ENCODE data around the gene PTPRH. TPM values are rescaled to one million over a fixed set of nuclear protein-coding genes. Genes with fewer than 3 reads are reported as not detected.

Gene PTPRH
- polyA plus RNA-seq, 1 of the 3 experiments (the other 2 are of a cell fraction) = 1.1 TPM

DNA sequence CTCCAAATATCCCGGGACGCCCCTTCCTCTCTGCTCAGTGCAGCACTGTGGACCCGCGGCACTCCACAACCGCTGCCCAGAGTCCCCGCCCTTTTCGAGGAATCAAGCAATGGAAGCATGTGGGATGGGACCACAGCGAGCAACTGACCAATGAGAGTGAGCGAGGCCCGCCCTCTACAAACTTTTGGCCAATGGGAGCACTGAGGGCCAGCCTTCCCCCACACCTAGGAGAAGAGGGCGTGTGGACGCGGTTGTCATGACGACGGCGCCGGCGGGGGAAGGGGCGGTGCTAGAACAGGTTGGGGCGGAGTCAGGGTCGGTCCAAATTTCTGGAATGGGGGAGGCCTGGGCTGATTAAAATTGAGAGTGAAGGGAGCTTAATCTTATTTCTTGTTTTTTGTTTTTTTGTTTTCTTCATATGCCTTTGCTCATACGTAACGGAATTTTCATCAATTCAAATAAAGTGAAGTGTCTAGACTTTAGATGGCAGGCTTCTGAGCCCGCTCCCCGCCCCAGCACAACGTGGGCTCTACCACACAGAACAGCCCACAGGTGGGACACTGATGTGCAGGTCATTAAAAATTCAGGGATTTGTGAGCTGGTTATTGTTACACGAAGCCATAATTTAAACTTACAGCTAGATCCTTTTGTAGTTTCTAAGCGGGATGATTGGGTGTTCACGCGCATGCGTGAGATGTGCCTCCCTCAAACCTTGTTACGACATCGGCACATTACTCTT, 42.6 kb downstream of the PTPRH start, which contains the start of gene DNAAF3:
DNAAF3 (minus strand) TSS at position 84 of the 739 bp plus-strand sequence. CDS start 200 bp downstream, outside the sequence.
- peaks cover 0 to 6% of the 10 kb centered on the region in 2 experiments; a peak in 1 of 4 replicates for H3K4me1 ChIP-seq (ENCODE audit: control insufficient read depth in 1 of 2, insufficient read depth in 2 of 2, low read depth in 1 of 2, low read length in 1 of 2)
- under 1% methylated on average over 29 of the region's 33 CpGs for WGBS (ENCODE audit: low lambda C conversion rate)
- no peaks in the 10 kb centered on the region for H4K20me1 ChIP-seq (ENCODE audit: insufficient read depth)
- no peaks in the 10 kb centered on the region for H3K9me3 ChIP-seq
- H3K27ac ChIP-seq (ENCODE audit: low read depth in 2 of 2, low read length in 1 of 2) = peak within 1 kb of the TSS in 1 of 2 experiments; percentile 60; a peak in 1 of 4 replicates
- no peaks in the 10 kb centered on the region for H3K79me2 ChIP-seq (ENCODE audit: insufficient read depth)
- no peaks in the 10 kb centered on the region for H3K36me3 ChIP-seq (replicated peaks in 1 of 2; ENCODE audit: control insufficient read depth in 1 of 2, insufficient read depth in 2 of 2, low read length in 1 of 2)
- H3K4me2 ChIP-seq = peak within 1 kb of the TSS; percentile 94
- POLR2A ChIA-PET = interaction anchor here (0.6 to 1.0 kb wide), 2 partner anchors 93 to 114 kb away, joined by 3 read pairs; partner anchors contain the start of gene HSPBP1
- peak within 1 kb of the TSS; percentile 55 to 86 for H3K4me3 ChIP-seq (ENCODE audit: low read depth in 2 of 2, low read length in 1 of 2)
- DNase-seq = peak; percentile 99
- no peaks in the 10 kb centered on the region for H3K9me2 ChIP-seq
- H3F3A ChIP-seq (replicated peaks; ENCODE audit: insufficient read depth) = no peaks in the 10 kb centered on the region
- H2AFZ ChIP-seq (ENCODE audit: low read depth) = peak within 1 kb of the TSS; percentile 99
- CTCF ChIA-PET = interaction anchor here (0.5 to 6.3 kb wide), 21 partner anchors 8 to 301 kb away, joined by 3 to 37 read pairs (median 5); partner anchors contain the start of genes PPP6R1, SYT5, TMEM238 and TNNI3
- H3K27me3 ChIP-seq (ENCODE audit: insufficient read depth) = peaks cover 47% of the 10 kb centered on the region
- H3K9ac ChIP-seq = no peak within 1 kb of the TSS
- peak; percentile 86 for TF ChIP-seq MXI1 (IDR thresholded peaks at IDR 0.05; ENCODE audit: low read depth, low read length)
- peak; percentile 68; the same call in 1 of the 2 replicates for TF ChIP-seq RFX5 (IDR thresholded peaks at IDR 0.05; ENCODE audit: low read length)
- TF ChIP-seq, protein P1, sequence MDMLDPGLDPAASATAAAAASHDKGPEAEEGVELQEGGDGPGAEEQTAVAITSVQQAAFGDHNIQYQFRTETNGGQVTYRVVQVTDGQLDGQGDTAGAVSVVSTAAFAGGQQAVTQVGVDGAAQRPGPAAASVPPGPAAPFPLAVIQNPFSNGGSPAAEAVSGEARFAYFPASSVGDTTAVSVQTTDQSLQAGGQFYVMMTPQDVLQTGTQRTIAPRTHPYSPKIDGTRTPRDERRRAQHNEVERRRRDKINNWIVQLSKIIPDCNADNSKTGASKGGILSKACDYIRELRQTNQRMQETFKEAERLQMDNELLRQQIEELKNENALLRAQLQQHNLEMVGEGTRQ (IDR thresholded peaks at IDR 0.05; ENCODE audit: borderline replicate concordance, low read depth, low read length) = no peak
- no peak for TF ChIP-seq FOSL2 (IDR thresholded peaks at IDR 0.05; ENCODE audit: borderline replicate concordance, low read depth)
- TF ChIP-seq SIN3A (IDR thresholded peaks at IDR 0.05; ENCODE audit: borderline replicate concordance, low read depth, low read length) = peak; percentile 35; the same call in 1 of the 2 replicates
- TF ChIP-seq MAX (IDR thresholded peaks at IDR 0.05; ENCODE audit: low read depth) = peak; percentile 20
- no peak for TF ChIP-seq POLR2AphosphoS5 (IDR thresholded peaks at IDR 0.05; ENCODE audit: low read depth, low read length)
- TF ChIP-seq, protein P2, sequence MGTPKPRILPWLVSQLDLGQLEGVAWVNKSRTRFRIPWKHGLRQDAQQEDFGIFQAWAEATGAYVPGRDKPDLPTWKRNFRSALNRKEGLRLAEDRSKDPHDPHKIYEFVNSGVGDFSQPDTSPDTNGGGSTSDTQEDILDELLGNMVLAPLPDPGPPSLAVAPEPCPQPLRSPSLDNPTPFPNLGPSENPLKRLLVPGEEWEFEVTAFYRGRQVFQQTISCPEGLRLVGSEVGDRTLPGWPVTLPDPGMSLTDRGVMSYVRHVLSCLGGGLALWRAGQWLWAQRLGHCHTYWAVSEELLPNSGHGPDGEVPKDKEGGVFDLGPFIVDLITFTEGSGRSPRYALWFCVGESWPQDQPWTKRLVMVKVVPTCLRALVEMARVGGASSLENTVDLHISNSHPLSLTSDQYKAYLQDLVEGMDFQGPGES (IDR thresholded peaks at IDR 0.05; ENCODE audit: low read depth, low read length) = peak; percentile 74
- TF ChIP-seq CHD2 (IDR thresholded peaks at IDR 0.05; ENCODE audit: low read length, partially characterized antibody) = peak; percentile 92
- peak; percentile 17; the same call in 1 of the 2 replicates for TF ChIP-seq JUND (IDR thresholded peaks at IDR 0.05)
- TF ChIP-seq NRF1 (IDR thresholded peaks at IDR 0.05; ENCODE audit: low read depth, low read length) = peak; percentile 80
- TF ChIP-seq TEAD4 (IDR thresholded peaks at IDR 0.05; ENCODE audit: borderline replicate concordance, insufficient read depth) = no peak
- TF ChIP-seq RCOR1 (IDR thresholded peaks at IDR 0.05; ENCODE audit: low read length) = peak; percentile 83; the same call in 1 of the 2 replicates

All from SK-N-SH (cell line).